HCT116 (cell line): ENCODE data around the gene AKR1B1. TPM values are rescaled to one million over a fixed set of nuclear protein-coding genes. Genes with fewer than 3 reads are reported as not detected.

Experiments
- ATAC-seq: fragments of 200-7000 bp; cut with Tn5 transposase; 2 replicates; pipeline ENCODE4 v1.9.1; 2020; ENCODE audit warnings: mild to moderate bottlenecking, moderate library complexity
- BruUV-seq: library from RNA; stranded (reverse); fragments of 400-500 nt; replicated peaks from 2 replicates; lab custom pipeline; 2021; lab: Mats Ljungman, UMichigan
- CTCF ChIA-PET: fragments of 300-600 bp; sonication (Branson Sonifier 250); formaldehyde crosslinking; loops from one replicate; lab custom pipeline; 2021; ENCODE audit warnings: antibody characterized with exemption; lab: Charles Lee
- POLR2A ChIA-PET: fragments of 300-600, 350-600 bp; sonication (Branson Sonifier 250); formaldehyde crosslinking; loops from one replicate; lab custom pipeline; 2021; ENCODE audit warnings: antibody characterized with exemption; lab: Charles Lee
- RAD21 ChIA-PET, 2 experiments: fragments of 300-600 bp; sonication (Branson Sonifier 250); formaldehyde crosslinking; loops; one replicate each; lab custom pipeline; 2023; ENCODE audit warnings: low total read pairs in 2 of 2; ENCODE audit not compliant: uncharacterized antibody in 2 of 2, unreplicated experiment in 2 of 2, low non-redundant PET in 1 of 2; lab: Charles Lee
- DNase-seq: peaks from one replicate; pipeline ENCODE4 v3.0.0-alpha.2; 2010; ENCODE audit warnings: low read depth, low spot score
- H2AFZ ChIP-seq: fragments of 200-600 bp; shearing (Covaris generic), sonication (generic); 2 replicates; pipeline ENCODE4 v1.6.1; 2017; ENCODE audit warnings: low read depth, mixed run types, mixed read lengths, antibody characterized with exemption, low read length; ENCODE audit not compliant: poor library complexity, severe bottlenecking
- H3K27ac ChIP-seq: 2 replicates; pipeline ENCODE4 v1.5.1; 2012; ENCODE audit warnings: low read depth, low read length
- H3K27me3 ChIP-seq: fragments of 200-600 bp; sonication (generic); 2 replicates; pipeline ENCODE4 v1.6.1; 2016; ENCODE audit warnings: mixed run types, low read length, mixed read lengths; ENCODE audit not compliant: insufficient read depth
- H3K36me3 ChIP-seq, 2 experiments: fragments of 200-500 bp in 1 of 2; fragments of 200-600 bp in 1 of 2; sonication (Bioruptor generic) in 1 of 2; sonication (generic) in 1 of 2; 2 replicates each; pipeline versions ENCODE4 v1.5.1 to v1.6.1; 2014 to 2016; ENCODE audit warnings: low read length in 2 of 2, inconsistent platforms in 1 of 2, mixed read lengths in 1 of 2, mixed run types in 1 of 2; ENCODE audit not compliant: insufficient read depth in 2 of 2, control insufficient read depth in 1 of 2
- H3K4me1 ChIP-seq, 2 experiments: fragments of 200-600 bp in 1 of 2; sonication (generic) in 1 of 2; 2 replicates each; pipeline versions ENCODE4 v1.5.1 to v1.6.1; 2012 to 2017; ENCODE audit warnings: low read length in 2 of 2, inconsistent platforms in 1 of 2, mild to moderate bottlenecking in 1 of 2, mixed read lengths in 1 of 2, mixed run types in 1 of 2, moderate library complexity in 1 of 2; ENCODE audit not compliant: insufficient read depth in 2 of 2, control insufficient read depth in 1 of 2
- H3K4me2 ChIP-seq: fragments of 200-600 bp; sonication (generic); 2 replicates; pipeline ENCODE4 v1.6.1; 2017; ENCODE audit warnings: mixed run types, low read length, mixed read lengths
- H3K4me3 ChIP-seq, 2 experiments: fragments of 200-600 bp in 1 of 2; sonication (generic) in 1 of 2; replicated peaks in 1 of 2; 2 replicates each; pipeline ENCODE4 v1.5.1; 2011 to 2016; ENCODE audit warnings: low read length in 2 of 2, control low read depth in 1 of 2, low read depth in 1 of 2, mild to moderate bottlenecking in 1 of 2, mixed read lengths in 1 of 2, mixed run types in 1 of 2
- H3K79me2 ChIP-seq: fragments of 200-600 bp; sonication (generic); 2 replicates; pipeline ENCODE4 v1.6.1; 2017; ENCODE audit warnings: mild to moderate bottlenecking, mixed run types, low read length, moderate library complexity, mixed read lengths; ENCODE audit not compliant: insufficient read depth
- H3K9ac ChIP-seq: fragments of 200-600 bp; sonication (generic); 2 replicates; pipeline ENCODE4 v1.6.1; 2016; ENCODE audit warnings: low read length, mixed read lengths
- H3K9me2 ChIP-seq: fragments of 200-600 bp; sonication (generic), shearing (Covaris generic); 2 replicates; pipeline ENCODE4 v1.6.1; 2017; ENCODE audit warnings: mixed run types, mild to moderate bottlenecking, moderate library complexity; ENCODE audit not compliant: insufficient read depth
- H3K9me3 ChIP-seq, 2 experiments: fragments of 200-500 bp in 1 of 2; fragments of 200-600 bp in 1 of 2; sonication (Bioruptor generic) in 1 of 2; sonication (generic) in 1 of 2; 2 replicates each; pipeline ENCODE4 v1.6.1; 2014 to 2017; ENCODE audit warnings: low read length in 2 of 2, mixed read lengths in 2 of 2, inconsistent platforms in 1 of 2, low read depth in 1 of 2, mild to moderate bottlenecking in 1 of 2, mixed run types in 1 of 2, moderate library complexity in 1 of 2; ENCODE audit not compliant: control insufficient read depth in 1 of 2, insufficient read depth in 1 of 2
- H4K20me1 ChIP-seq: fragments of 200-600 bp; sonication (generic), shearing (Covaris generic); 2 replicates; pipeline ENCODE4 v1.6.1; 2017; ENCODE audit warnings: mixed run types, mild to moderate bottlenecking, moderate library complexity; ENCODE audit not compliant: insufficient read depth
- ATF3 ChIP-seq: IDR thresholded peaks from 2 replicates; pipeline ENCODE4 v1.6.1; 2012
- CBX3 ChIP-seq: IDR thresholded peaks from 2 replicates; pipeline ENCODE4 v1.6.1; 2012; ENCODE audit warnings: low read depth
- CTCF ChIP-seq, 3 experiments: fragments of 200-600 bp in 1 of 3; sonication (generic) in 1 of 3; IDR thresholded peaks in 2 of 3; conservative IDR thresholded peaks in 1 of 3; 2 replicates each; pipeline ENCODE4 v1.5.1; 2012 to 2017; ENCODE audit warnings: low read depth in 2 of 3, low read length in 2 of 3, antibody characterized with exemption in 1 of 3, borderline replicate concordance in 1 of 3, control low read depth in 1 of 3, mild to moderate bottlenecking in 1 of 3, mixed read lengths in 1 of 3, mixed run types in 1 of 3, moderate library complexity in 1 of 3; ENCODE audit not compliant: insufficient read depth in 1 of 3
- ELF1 ChIP-seq: IDR thresholded peaks from 2 replicates; pipeline ENCODE4 v1.6.1; 2012; ENCODE audit warnings: low read depth, borderline replicate concordance
- MAX ChIP-seq: IDR thresholded peaks from 2 replicates; pipeline ENCODE4 v1.6.1; 2012
- POLR2A ChIP-seq: IDR thresholded peaks from 2 replicates; pipeline ENCODE4 v1.7.0; 2011; ENCODE audit warnings: borderline replicate concordance; ENCODE audit not compliant: insufficient read depth, insufficient read length; ENCODE audit errors: extremely low read depth
- POLR2AphosphoS5 ChIP-seq: IDR thresholded peaks from 2 replicates; pipeline ENCODE4 v1.6.1; 2011; ENCODE audit warnings: mild to moderate bottlenecking, low read depth, low read length, moderate library complexity
- RAD21 ChIP-seq: IDR thresholded peaks from 2 replicates; pipeline ENCODE4 v1.6.1; 2012; ENCODE audit warnings: low read depth, mild to moderate bottlenecking
- REST ChIP-seq: IDR thresholded peaks from 2 replicates; pipeline ENCODE4 v1.6.1; 2012; ENCODE audit warnings: low read depth
- SP1 ChIP-seq: IDR thresholded peaks from 2 replicates; pipeline ENCODE4 v1.6.1; 2012; ENCODE audit warnings: low read depth
- SRF ChIP-seq: IDR thresholded peaks from 2 replicates; pipeline ENCODE4 v1.6.1; 2012; ENCODE audit warnings: low read depth
- TCF7L2 ChIP-seq: IDR thresholded peaks from 2 replicates; pipeline ENCODE4 v1.7.0; 2011; ENCODE audit warnings: borderline replicate concordance, inconsistent platforms; ENCODE audit not compliant: insufficient read depth, insufficient read length; ENCODE audit errors: extremely low read depth
- ZFX ChIP-seq: fragments of 450-650 bp; IDR thresholded peaks from 2 replicates; pipeline ENCODE4 v1.6.1; 2017
- intact Hi-C: fragments of 100-400 bp; cut with micrococcal nuclease; formaldehyde crosslinking; loops from 2 replicates; pipeline ENCODE4 v1.10.0; 2022
- total RNA-seq: library from RNA; stranded (reverse); gene quantifications from one replicate; pipeline ENCODE4 v1.2.1, GENCODE V29; 2021; ENCODE audit not compliant: unreplicated experiment

AKR1B1 gene
- total RNA-seq, 1 experiment from 2014 or later: 56.8 TPM

- Histone ChIP-seq H3K27me3 (no peaks in the 10 kb centered on the region), H3K36me3 (no peaks in the 10 kb centered on the region), H3K4me3 (no peak overlapping the region), H3K4me2 (no peak overlapping the region), H3K79me2 (no peaks in the 10 kb centered on the region), H3K9me2 (no peaks in the 10 kb centered on the region; the same call in 1 of the 2 replicates), H4K20me1 (no peaks in the 10 kb centered on the region), H3K9ac (no peak overlapping the region), H3K27ac (no peak overlapping the region), H3K4me1 (no peaks in the 10 kb centered on the region), H3K9me3 (no peaks in the 10 kb centered on the region), H2AFZ (no peak overlapping the region)
- RAD21 ChIA-PET: no interaction called here
- ATAC-seq (no peak), DNase-seq (no peak)
- no TSS peak for BruUV-seq
- POLR2A ChIA-PET: no interaction called here
- CTCF ChIA-PET: no interaction called here
- no peak for TF ChIP-seq ELF1
- TF ChIP-seq POLR2A: no peak
- no peak for TF ChIP-seq CBX3
- TF ChIP-seq REST: no peak
- TF ChIP-seq TCF7L2: no peak
- no peak for TF ChIP-seq SP1
- no peak for TF ChIP-seq ZFX
- no peak for TF ChIP-seq RAD21
- no peak for TF ChIP-seq MAX
- TF ChIP-seq POLR2AphosphoS5: no peak
- no peak for TF ChIP-seq ATF3
- no peak for TF ChIP-seq SRF
- no peak for TF ChIP-seq CTCF (IDR thresholded peaks at IDR 0.05 in 2 of 3, conservative IDR thresholded peaks at IDR 0.05 in 1 of 3; ENCODE audit: borderline replicate concordance in 1 of 3, insufficient read depth in 1 of 3, low read depth in 2 of 3, low read length in 2 of 3)
- intact Hi-C loops: no loop called here
Observed at GRCh38 chr7:134440067-134440466, 18.8 kb downstream of the AKR1B1 start.
